Measurements from ENCODE around the gene RANBP3.
"Not testable (repeated sequence)": the region's sequence is repeated elsewhere in the genome, so short reads cannot be mapped to it uniquely, and the experiment has no call there.

The RANBP3 gene

DNA sequence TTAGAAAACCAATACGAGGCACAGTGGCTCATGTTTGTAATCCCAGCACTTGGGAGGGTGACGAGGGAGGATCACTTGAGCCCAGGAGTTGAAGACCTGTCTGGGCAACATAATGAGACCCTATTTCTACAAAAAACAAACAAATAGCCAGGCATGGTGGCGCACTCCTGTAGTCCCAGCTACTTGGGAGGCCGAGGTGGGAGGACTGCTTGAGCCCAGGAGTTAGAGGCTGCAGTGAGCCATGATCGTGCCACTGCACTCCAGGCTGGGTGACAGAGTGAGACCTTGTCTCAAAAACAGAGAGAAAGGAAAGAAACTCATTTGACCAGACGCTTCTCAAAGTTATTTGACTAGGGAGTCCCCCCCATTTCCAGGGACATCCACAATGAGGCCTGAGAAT lies 14.7 kb downstream of the RANBP3 start:
- DNase-seq: not testable (repeated sequence)

DNA sequence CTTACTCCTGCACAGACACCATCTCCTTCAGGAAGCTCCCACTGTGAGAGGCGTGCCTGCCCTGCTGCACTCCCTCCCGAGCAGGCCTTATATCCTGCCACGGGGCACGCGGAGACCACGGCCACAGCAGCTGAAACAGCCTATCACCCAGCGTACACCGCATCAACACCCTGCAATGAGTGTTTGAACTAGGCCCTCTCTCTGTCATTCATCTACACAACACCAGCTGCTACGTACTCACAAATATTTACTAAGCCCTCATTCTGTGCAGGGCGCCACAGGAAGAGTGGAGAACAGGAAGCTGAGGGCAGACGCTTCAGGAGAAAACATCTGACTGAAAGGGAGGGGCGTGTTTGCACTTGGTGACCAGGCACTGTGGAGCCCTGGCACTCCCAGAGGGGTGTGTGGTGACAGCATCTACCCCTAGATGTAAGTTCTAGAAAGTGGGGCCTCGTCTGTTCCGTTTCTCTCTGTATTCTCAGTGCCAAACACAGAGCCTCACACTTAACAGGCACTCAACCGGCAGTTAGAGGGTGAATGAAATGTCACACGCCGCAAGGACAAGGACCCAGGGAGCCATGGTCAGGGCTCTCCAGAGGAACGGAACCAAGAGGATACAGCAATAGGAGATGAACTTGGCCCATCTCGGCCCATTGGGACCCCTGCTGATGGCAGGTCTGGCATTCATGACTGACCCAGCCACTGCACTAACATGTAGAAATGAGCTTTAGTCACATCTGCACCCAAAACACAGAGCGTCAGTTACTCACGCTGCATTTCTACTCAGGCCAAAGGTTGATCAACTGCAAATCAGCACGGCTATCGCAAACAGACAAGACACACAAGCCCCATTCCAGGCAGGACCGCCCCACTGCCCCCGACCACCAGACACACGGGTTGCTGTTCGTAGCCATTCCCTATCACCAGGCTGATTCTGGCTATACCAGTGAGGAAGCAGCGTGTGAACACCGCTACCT lies 15.7 kb downstream of the RANBP3 start:
- peak; percentile 80 for DNase-seq

DNA sequence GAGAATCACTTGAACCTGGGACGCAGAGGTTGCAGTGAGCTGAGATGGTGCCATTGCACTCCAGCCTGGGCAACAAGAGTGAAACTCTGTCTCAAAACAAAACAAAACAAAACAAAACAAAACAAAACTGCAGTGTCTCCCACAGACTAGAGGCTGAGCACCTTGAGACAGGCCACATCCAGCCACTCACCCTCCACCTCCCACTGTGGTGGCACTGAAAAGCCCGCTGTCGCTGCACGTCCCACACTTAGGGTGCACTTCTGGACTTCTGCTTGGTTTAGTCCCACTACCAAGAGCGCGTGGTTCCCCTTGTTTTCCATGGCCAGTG lies 16.3 kb downstream of the RANBP3 start:
- DNase-seq: not testable (repeated sequence)

DNA sequence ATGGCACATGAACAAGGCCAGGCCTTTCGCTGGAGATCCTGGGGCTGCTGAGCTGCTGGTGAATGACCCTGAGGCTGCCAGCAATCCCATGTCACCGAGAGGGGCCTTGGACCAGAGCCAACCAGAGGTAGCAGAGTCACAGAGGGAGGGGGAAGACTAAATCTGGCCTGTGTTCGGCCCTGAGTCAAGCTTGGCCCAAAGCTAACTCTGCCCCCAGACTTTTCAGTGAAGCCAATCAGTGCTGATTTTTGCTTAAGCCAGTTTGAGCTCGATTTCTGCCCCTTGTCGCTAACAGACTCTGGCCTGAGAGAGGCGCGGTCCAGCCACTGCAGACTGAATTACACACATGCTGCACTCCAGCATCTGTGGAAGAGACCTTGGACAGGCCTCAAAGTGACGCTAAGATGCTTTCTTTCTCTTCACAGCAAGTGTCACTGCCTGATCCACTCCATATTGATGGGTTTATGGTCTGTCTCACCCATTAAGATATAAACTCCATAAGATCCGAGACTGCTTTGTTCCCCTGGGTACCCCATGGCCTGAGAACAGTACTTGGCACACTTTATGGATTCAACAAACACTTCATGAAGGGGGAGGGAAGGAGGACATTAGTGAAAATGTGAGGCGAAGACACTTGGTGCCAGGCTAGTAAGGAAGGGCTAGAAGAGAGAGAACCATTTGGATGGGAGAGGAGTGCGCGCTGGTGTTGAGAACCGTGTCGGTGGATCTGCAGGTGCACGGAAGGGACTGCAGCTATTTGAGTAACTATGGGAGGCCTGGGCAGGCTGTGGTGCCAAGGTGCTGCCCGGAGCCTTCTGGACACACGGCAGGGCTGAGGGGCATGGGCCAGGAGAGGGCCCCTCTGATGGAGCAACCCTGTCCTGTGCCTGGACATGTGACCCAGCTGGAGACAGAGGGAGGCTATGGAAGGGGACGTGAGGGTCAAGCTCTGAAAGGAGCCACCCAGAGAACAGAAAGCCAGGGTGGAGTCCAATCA lies 17.6 kb downstream of the RANBP3 start:
- no peak for DNase-seq

DNA sequence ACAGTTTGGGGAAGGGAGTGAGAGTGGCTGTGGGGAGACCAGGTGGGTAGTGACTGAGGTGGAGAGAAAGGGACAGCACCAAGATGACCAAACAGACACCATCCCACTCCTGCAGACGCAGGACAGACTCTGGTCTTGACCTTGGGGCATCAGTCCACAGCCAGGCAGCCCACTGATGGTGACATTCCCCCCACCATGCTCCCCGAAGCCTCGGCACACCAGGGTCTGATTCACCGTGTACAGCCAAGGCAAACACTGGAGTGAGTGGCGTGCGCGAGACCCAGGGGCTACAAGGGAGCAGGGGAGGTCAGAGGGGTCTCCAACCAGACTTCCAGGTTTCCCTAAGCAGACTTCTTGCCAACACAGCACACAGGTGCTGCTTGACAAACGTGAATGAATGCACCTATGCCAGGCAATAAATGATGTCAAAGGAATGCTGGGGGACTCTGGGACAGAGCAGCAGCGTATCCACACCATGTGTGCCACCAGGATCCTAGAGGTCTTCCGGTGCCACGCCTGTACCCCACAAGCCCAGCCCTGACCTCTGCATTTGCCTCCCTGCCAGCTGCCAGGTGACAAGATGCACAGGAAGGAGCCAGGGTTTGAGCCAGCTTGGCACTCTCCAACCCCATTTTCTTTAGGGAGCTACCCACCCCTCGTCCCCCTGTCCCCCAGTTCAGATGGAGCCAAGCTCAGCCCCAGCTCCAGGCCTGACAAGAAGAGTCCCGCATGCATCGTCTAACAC lies 18.5 kb downstream of the RANBP3 start:
- DNase-seq: no peak

DNA sequence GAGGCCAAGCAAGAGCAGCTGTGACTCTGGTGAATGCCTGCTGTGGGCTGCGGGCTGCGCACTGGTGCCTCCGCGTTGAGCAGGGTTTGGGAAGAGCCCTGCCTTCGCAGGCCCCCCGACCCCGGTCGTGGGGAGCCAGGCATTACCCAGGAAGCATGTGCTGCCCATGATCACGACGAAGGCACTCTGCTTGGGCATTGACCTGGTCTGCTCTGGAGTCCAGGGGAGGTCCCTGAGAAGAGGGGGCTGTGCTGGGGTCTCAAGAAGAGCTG lies 19.2 kb downstream of the RANBP3 start:
- no peak for DNase-seq

DNA sequence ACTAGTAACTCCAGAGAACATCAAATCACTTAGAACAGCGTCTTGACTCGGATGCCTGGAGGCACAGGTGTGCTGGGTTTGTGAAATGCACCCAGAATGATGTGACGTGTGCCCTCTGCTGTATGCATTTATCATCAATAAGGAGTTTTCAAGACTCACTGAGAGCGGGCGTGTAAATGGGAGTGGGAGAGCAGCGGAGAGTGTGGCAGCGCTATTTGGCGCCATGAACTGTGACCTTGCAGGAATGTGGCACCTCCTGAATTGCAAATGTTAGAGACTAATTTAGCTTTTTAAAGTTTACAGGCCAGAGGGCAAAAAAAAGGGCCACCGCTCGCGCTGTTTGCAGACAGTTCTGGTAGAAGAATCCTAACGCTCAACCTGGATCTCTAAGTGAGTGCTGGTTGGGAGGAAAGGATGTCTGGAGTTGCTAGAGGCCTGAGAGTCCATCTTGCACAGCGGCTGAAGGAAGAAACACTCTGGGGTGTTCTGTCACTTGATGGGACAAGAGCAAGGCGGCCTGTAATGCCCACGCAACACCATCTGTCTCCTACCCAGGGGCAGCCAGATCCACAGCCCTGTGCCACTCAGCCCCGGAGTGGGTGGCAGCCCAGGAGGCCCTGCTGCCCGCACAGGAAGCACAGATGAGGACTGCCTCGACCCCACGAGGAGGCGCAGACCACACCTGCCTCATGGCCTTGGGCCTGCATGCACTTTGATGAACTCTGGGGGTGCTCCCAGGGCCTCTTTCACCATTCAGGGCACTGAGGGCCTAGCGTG lies 19.7 kb downstream of the RANBP3 start:
- no peak for DNase-seq

DNA sequence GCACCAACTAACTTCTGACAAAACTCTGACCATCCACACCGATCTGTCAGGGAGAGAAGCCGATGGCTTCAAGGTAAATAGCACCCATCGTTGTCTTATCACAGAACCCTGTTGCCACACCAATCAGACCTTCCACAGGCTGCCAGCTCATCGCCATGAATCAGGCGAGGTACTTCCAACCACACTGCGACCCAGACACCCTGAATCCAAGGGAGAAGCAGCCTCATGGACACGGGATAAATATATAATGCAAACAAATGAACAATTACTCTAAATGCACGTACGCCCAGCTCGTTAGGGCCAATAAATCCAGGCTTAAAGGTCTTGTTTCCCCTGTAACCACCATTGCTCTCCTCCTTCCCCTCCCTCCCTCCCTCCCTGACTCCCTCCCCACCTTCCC lies 20.8 kb downstream of the RANBP3 start:
- no peak for DNase-seq

DNA sequence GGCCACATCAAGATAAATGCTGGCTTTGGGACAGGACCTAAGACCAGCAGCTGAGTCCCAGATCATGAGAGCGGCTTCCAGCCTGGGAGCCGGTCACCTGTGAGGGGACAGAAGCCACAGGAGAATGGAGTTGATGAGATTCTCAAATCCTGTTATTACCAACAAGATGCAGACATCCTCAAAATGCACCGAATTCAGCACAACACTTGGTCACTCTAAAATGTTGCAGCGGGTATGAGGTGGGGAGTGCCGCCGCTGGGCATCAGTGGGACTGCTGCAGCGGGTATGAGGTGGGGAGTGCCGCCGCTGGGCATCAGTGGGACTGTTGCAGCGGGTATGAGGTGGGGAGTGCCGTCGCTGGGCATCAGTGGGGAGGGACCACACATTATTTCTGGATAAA lies 21.2 kb downstream of the RANBP3 start:
- no peak for DNase-seq

DNA sequence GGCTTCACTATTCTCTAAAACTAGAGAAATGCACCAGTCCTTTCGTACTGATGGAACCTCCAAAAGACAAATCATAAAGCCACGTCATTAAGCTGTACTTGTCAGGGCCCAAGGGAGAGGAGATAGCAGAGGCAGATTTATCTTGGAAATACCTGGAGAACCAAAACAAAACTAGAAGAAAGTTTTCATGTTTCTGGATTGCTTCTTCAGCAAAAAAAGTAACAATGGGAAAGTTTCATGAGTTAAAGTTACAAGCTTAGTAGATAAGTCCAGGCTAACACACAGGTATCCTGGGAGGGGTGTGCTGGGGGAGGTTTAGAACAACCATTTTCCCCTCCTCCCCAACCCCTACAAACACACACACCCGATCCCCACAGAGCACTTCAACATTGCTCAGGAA lies 21.6 kb downstream of the RANBP3 start:
- DNase-seq: no peak

DNA sequence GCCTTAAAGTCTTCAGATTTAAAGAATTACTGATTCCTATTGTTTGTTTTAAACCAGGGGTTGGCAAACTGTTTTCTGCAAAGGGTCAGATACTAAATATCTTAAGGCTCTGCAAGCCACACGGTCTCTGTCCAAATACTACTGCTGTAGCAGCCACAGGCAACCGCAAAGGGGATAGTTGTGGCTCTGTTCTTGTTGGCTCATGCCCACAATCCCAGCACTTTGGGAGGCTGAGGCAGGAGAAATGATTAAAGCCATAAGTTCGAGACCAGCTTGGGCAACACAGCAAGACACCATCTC lies 22.4 kb downstream of the RANBP3 start:
- DNase-seq: no peak

DNA sequence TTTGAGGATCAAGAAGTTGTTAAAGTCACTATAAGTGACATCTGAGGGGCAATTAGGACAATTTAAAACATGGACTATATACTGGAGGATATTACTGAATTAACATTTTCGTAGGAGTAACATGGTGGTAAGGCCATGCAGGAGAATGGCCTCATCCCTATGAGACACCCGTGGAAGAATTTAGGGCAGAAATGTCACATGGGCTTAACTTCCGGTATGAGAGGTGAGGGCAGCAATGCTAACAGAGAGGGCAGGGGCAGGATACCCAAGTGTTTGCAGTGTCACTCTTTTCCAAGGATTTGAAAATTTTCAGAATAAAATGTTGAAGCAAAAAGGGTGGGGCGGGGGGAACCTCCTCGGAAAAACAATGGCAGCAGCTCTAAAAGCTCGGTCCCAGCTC lies 23.6 kb downstream of the RANBP3 start:
- no peak for DNase-seq

DNA sequence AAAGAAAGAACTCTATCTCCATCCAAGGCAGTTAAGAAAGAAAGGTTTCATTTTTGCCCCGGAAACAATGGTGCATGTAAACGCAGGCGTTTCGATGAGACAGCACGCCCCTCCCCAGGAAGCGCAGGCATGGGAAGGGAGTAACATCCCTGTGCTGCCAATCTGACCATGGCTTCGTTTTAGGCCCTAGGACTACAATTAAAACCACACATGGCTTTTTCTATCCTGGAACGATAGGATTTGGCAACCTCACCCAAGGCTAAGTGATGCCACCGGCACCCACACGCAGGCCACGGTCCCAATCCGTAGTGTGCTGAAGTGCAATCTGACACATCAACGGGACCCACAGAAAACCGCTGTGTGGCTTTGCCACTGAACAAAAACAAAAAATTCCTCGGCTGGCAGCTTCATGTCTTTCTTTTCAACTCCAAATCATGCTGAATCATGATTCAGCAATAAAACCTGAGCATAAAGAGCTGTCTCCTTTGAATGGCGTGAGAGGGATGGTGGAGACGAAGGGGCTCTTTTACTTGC lies 24.2 kb downstream of the RANBP3 start:
- DNase-seq: no peak

DNA sequence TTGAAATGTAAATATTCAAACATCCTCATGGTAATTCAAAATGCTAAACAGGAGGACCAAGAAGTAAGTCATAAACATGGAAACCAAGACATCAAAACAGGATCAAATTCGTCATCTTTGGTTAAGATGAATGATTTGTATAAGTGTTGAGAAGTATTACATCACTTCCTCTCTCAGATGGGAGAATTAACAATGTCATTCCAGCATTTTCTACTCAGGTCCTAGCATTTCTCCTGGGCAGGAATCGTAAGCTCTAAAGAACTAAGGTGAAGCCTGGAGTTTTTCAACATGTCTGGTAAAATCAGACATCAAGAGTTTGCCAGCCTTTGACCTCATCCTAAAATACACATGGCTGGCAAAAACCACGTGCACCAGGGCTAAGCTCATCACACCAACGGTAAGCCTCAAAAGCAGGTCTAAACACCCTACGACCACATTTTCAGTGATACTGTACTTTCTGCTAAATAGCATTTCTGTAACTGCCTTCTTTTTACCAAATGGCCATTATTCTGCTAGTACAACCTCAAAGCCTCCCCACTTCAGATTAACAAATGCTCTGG lies 24.8 kb downstream of the RANBP3 start:
- no peak for DNase-seq

DNA sequence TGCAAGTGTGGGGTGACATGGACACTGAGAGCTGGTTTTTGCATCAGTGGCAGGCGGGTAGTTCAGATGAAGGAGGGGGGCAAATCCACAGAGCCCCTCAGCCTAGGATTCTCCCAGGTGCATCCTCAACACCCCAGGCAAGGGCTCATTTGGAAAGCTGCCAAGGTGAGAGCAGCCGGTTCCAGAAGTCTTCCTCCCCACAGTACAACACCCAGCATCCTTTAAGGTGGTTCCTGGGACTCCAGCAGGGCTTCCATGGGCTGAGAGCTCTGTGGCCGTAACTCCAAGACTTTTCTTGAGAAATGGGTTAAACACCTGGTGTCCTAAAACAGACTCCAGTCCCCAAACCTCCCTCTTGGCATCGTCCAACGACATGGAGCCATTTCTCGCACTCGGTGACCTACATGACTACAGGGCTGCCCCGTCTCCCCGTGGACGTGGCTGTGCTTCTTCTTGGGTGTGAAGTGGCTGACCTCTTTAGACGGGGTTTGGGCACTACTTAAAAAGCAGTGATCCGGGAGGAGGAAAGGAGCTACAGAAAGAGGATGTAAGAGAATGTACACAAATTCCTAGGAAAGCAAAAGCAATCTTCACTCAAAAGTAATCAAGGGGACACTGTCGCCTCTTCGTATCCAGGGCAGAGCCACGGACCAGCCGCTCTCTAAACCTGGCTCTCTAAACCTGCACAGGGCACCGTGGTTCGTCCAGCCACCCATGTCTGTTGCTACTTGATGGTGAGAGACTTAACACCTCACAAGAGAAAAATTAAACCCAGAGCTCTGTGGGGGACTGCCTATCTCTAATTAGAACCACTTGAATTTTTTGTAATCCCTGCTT lies 25.5 kb downstream of the RANBP3 start:
- no peak for DNase-seq

DNA sequence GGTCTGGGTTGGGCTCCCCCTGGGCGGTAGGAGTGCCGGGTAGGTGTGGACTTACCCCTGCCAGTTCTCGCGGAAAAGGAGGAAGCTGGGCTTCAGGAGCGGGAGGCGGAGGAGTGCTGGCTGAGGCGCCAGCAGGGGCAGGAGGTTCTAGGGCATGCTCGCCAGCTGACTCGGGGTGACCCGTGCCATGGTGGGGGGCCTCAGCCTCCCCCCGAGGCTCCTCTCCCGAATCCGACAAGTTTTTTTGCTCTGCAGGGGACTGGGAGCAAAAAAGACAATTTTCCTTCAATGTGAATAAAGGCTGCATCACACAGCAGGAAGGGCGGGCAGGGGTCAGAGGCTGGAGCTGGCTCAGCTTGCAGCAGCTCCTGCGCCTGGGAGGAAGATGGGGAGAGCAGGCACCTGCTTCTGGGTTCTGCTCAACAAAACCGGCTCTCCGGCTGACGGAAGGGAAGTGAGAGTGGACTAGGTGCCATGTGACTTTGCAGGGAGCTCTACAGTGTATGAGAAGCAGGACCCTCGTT lies 26.5 kb downstream of the RANBP3 start:
- DNase-seq: no peak

DNA sequence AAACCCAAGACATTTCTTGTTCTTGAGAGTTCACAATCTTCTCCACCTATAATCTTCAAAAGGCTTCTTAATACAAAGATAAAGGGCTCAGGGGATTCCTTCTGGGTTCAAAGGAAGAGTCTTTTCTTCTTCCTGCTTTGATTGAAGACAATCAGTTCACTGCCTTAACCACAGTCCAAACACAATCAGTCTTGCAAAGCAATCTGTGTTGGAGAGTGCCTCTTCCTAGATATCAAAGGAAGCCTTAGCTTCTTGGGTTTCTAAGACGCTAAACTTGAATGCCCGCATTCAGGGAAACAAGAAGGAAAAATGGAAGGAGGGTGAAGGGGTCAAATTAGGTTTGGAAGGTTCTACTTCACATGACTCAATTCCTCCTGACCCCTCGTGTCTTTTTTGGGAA lies 27.2 kb downstream of the RANBP3 start:
- no peak for DNase-seq

DNA sequence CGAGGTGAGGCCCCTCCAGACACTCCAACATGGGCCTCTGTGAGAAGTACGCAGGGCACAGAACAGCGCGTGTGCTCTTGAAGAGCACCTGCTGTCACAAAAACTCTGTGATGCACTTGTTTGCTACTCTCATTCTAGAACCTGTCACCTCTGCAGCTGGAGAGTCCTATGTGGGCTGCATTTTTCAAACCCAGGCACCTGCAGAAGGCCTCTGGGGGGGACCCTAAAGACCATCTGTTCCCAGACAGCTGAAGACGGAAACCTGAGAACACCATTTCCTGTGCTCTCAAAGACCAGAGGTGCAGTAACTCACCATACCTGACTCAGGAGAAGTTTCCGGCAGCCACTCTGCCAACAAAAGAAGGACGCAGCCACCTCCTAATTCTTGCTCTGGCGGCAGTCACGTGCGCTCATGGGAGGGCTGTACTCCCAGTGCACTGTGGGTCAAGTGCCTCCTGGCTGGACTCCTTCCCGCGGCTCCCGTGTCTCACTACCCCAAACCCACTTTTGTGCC lies 28.1 kb downstream of the RANBP3 start:
- DNase-seq: peak; percentile 97

DNA sequence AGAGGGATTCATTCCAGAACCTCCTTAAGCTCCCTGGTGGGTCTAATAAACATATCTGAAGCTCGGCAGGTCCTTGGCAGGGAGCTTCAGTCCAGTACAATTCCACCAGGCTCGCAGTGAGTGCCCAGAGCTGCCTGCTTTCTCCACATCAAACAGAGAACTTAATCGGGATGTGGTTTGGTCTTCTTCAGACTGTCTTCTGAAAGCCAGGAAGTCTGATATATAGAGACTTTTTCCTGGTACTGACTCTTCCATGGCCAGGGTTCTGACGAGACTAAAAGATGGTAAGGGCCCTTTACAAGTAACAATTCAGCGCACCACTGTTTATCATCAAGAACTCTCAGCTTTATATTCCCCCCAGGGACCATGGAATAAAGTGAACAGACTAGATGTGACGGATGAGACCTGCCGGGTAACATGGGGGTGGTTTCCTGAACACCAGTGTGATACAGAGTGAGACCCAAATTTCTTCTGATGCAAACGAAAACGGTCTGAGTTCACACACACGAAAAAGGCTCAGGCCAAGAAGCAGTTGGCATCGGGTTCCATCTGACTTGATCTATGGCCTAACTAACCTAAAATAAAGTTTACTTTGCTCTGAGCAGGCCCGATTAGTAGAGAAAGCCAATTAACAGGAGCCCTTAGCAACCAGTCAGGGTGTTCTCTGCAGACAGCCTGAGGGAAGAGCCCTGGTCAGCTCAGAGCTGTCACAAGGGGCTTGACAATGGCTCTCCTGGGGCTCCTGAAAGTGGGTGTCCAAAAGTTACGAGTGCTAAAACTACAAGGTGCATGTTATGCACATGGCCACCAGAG lies 29.0 kb downstream of the RANBP3 start:
- DNase-seq: no peak

DNA sequence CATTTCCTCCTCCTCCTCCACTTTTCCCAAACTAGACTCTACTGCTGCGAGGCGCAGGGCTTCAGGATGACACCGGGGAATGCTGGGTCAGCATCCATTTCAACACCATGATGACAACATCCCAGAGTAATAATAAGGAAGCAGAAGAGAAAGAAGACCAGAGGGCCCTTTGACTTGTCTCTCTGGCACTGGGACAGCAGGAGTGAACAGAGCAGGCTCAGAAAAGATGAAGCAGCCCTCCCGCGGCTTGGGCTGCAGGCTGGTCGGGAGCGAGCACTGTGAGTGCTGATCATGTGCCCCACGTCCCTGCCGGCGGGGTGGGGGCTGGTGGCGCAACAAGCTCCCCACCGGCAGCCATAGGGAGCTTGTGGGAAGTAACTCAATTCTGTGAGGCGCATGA lies 30.5 kb downstream of the RANBP3 start:
- DNase-seq: no peak
